Effector CD4-positive, alpha-beta T cell (primary cell): ENCODE measurements around the gene LGALS3BP.

Experiments used
- DNase-seq: peaks from one replicate; pipeline ENCODE4 v3.0.0-alpha.2; 2020

The LGALS3BP gene

GRCh38 chr17:79012563-79013134, 32.9 kb upstream of the LGALS3BP start:
- no peak for DNase-seq

- no peak for DNase-seq
These were observed 31.9 kb upstream of the LGALS3BP start for GRCh38 chr17:79011451-79012147.

GRCh38 chr17:79010304-79010646, 30.6 kb upstream of the LGALS3BP start:
- DNase-seq, result no peak

- peak; percentile 72 for DNase-seq
These were observed 29.9 kb upstream of the LGALS3BP start, which contains the start of gene CANT1 for GRCh38 chr17:79009397-79010303. Gene CANT1 (minus strand): TSS chr17:79009764. CDS start chr17:78997622, 12,142 bp downstream.

GRCh38 chr17:79008666-79009387, 29.1 kb upstream of the LGALS3BP start:
- DNase-seq, result no peak

GRCh38 chr17:79007504-79008381, 28.0 kb upstream of the LGALS3BP start:
- no peak for DNase-seq

- DNase-seq, result no peak
These were observed 27.2 kb upstream of the LGALS3BP start for GRCh38 chr17:79006794-79007503.

- no peak for DNase-seq
These were observed 26.3 kb upstream of the LGALS3BP start for GRCh38 chr17:79006046-79006445.

GRCh38 chr17:79005063-79005861, 25.5 kb upstream of the LGALS3BP start:
- no peak for DNase-seq

- DNase-seq, result no peak
These were observed 24.1 kb upstream of the LGALS3BP start for GRCh38 chr17:79003661-79004411.

GRCh38 chr17:79002796-79003593, 23.3 kb upstream of the LGALS3BP start:
- DNase-seq, result no peak

- DNase-seq, result no peak
These were observed 22.6 kb upstream of the LGALS3BP start for GRCh38 chr17:79002291-79002690.

GRCh38 chr17:79001190-79002020, 21.7 kb upstream of the LGALS3BP start:
- DNase-seq, result no peak

GRCh38 chr17:79000396-79001189, 20.9 kb upstream of the LGALS3BP start:
- no peak for DNase-seq

GRCh38 chr17:78999947-79000395, 20.2 kb upstream of the LGALS3BP start:
- no peak for DNase-seq

- DNase-seq, result no peak
These were observed 19.5 kb upstream of the LGALS3BP start for GRCh38 chr17:78999056-78999768.
